NCI-H82 treated with DMSO at 0.1 percent for 48 hours (cell line): ENCODE data around the gene ARHGAP22.

Source experiments
- DNase-seq: peaks from one replicate; lab custom pipeline; 2025; ENCODE audit not compliant: unreplicated experiment; lab: John Stamatoyannopoulos, UW

ARHGAP22 gene

DNA sequence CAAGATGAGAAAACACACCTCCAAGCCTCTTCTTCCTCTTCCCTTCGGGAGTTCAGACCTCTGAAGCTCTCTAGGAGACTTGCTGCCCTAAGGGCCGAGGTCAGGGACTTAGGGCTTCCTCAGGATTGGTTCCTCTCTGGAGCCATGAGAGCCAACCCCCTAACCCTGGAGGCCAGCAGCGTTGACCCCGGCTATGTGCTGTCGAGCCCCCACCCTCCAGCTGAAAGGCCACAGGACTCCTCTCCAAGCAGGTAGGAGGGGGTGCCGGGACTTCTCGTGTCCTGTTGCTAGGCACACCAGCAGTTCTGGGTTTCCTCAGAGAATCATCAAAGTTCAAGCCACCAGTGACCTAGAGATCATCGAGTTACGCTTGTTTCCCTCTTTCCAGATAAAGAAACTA is 87.4 kb downstream of the ARHGAP22 start:
- no peak for DNase-seq

DNA sequence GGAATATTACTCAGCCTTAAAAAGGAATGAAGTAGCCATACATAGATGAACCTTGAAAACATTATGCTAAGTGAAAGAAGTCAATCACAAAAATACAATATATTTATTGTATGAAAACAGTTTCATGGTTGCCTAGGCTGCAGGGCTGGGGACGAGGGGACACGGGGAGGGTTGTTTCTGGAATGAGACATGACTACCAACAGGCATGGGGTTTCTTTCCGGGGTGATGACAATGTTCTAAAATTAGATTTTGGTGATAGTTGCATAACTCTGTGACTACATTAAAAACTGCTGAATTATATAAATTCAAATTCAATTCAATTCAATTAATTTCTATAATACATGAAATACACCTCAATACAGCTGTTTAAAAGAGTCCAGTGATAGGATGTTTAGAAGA is 88.0 kb downstream of the ARHGAP22 start:
- no peak for DNase-seq

DNA sequence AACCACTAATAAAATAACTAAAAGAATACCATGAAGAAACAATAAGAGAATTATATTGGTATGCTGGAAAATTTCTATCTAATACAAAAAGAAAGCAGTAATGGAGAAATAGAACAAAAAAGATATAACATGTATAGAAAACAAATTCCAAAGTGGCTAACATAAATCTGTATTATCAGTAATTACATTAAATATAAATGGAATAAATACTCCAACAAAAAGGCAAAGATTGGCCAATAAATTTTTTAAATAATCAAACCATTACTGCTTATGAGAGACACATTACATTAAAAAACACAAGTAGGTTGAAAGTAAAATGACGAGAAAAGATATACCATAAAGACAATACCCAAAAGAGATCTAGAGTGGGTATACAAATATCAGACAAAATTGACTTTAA is 90.0 kb downstream of the ARHGAP22 start:
- DNase-seq = no peak

DNA sequence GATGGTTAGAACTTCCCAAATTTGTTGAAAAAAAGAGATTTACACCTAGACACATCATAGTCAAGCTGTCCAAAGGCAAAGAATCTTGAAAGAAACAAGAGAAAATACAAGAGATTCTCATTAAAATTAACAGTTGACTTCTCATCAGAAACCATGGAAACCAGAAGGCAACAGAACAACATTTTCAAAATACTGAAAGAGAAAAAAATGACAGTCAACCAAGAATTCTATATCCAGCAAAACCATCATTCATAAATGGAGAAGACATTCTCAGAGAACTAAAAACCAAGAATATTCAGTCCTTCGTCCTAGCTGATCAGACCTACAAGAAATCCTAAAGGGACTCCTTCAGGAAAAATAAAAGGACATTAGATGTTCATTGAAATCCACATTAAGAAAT is 90.6 kb downstream of the ARHGAP22 start:
- DNase-seq = no peak

DNA sequence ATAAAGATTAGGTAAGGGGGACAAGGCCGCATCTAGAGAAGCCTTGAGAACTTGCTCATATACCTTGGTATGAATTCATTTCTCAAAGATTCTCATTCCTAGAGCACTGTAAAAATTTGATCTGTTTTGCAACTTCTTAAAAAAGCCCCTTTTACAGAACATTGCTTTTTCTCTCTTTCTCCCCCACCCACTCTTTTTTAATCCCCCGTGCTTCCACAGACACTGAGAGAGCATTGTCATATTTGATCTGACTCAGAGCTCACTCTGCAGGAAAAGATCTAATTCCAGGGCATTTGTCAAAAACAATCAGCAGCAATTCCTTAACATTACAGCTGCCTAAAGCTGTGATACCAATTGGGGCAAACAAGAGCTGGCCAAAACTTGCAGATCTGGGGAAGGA is 92.0 kb downstream of the ARHGAP22 start:
- no peak for DNase-seq

DNA sequence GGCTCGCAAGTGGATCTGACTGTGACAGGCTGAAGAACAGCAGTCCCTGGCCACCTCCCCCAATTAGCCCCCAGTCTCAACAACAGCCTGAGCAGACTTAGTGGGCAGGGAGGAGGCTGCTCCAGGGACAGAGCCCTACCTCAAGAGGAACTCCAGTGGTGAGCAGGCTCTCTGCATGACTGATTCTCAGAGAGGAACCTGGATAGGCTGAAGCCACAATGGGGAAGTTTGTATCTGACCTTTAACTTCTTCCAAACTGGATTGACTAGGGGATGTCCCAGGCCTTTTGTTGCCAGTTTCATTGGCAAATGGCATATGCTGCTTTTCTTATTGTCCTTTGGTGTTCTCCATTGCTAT is 93.0 kb downstream of the ARHGAP22 start:
- DNase-seq = no peak

DNA sequence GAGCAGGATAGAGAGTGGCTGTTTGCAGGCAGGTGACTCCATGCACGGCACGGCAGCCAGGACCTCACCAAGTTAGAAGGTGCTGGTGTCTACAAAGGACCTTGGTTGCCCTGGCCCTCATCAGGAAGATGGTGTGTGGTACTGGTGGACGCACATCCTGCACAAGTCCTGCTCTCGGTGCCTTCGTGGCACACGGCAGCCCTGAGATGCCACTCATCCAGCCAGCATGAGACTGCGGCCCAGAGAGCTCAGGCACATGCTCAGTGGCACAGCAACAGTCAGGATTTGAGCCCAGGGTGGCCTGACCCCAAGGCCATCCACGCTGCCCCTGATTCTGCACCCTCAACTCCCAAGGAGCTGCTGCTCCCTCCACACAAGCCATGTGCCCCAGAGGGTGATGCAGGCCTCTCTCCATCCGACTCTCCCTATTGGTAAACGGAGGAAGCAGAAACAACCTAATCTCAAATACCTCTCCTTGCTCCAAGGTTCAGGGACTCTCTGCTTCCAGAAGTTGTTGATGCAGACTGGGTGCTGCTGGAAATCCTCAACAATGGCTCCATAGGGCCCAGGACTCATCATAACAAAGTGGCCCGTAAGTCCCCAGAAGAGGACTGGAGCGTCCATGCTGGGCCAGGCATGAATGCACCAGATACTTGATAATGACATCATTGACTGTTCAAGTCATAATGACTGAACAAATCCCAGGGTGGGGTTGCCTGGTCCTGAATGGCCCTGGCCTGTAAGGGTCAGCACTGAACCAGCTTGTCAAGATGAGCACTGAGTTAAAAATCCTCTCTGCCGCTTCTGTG is 93.6 kb downstream of the ARHGAP22 start:
- DNase-seq = no peak

DNA sequence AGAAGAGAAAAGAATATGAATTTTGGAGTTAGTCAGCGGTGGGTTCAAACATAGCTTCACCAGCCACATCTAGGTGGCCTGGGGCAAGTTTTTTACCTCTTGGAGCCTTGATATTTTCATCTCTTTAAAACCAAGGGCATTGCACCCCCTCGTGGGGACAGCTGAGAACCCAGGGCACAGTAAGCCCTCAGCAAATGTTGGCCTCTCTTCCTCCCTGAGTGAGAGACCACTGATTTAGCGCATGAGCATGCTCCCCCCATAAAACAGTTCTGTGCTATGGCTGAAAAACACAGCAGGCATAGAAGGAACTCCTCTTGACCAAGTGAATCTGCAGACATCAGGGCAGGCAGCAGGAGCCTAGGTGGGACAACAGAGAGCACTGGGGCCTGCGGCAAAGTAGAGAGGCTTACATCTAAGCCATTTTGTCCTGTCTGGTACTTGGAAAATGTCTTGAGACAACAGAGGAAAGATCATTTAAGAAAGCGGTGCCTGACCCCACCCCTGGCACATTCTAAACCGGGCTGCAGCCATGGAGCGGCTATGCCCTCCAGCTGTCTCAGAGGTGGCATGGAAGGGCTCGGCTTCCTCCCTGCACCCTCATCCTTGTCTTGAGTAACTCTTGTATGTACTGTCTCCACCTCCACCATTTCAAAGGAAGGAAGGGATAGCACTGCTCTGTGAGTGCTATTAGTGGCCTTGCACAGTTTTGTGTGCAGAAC is 94.7 kb downstream of the ARHGAP22 start:
- DNase-seq = no peak

DNA sequence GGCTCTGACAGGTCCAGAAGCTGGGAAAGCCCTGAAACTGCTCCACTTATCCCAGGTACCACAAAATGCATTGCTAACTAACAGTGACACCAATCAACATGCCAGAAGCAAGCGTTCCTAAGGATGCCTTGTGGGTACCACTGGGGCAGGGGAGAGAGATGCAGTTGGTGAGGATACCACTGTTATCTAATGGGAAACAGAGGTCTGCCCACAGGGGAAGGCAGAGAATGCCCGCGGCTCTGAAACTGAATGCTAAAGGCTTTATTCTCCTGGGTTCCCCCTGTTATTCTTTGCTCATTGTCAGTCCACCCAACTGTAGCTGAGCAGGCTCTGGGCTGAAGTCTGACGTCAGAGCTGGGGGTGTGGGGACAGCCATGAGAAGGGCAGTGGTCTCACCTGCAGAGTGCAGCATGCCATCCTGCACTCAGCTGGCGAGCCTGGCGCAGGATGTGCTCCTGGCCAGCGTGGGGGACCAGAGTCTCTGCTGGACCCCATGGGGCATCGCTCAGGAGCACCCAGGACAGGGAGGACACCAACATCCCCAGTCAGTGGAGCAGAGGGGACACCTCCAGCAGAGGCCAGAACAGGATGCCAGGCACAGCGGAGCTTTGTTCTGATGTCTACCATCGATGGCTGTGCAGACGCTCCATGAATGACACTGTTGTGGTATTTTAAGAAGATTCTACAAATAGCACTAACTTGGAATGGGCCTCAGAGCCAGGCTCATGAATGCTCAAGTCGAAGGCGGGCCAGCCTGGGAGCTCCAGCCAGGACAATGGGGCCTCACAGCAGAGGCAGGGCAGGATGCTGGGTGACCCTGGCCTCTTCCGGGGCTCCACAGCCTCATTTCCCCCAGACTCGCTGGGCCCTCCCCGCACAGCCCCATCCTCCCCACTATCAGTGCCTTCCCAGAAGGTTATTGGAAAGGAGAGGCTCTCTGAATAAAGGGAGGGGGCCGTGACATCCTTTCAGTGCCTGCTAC is 95.8 kb downstream of the ARHGAP22 start:
- no peak for DNase-seq

DNA sequence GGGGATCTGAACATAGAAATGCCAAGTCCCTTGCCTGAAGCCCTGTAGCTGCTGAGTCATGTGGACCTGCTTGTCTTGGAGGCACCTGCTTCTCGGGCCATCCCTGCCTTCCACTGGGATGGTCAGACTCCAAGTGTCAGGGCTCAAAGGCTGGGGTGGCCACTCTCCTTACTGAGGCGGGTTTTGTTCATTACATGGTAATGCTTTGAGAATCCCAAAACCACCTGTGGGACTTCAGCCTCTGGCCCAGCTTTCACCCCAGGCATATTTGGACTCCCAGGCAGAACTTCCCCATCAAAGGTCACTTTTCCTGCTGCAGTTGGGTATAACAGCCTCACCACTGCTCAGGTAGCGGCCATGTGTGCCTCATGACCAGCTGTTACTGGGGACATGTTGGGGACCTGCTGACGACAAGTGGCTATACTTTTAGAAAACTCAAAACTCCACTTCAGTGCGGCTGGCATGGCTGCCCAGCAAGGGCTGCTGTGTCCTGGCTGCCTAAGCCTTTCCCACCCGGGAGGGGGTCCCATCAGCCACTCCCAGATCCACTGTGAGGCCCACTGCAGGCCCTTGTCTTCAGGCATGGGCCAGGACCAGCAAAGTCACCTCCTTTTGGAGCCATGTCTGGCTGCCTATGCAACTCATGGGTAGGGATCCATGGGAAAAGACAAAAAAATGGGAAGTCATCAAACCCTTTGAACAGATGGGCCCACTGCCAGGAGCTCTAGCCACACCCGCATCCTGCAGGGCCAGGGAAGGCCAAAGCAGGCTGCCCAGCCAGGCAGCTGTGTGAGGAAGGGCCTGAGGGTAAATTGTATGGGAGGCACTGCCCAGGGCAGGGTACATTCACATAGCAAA is 96.7 kb downstream of the ARHGAP22 start:
- DNase-seq = no peak

DNA sequence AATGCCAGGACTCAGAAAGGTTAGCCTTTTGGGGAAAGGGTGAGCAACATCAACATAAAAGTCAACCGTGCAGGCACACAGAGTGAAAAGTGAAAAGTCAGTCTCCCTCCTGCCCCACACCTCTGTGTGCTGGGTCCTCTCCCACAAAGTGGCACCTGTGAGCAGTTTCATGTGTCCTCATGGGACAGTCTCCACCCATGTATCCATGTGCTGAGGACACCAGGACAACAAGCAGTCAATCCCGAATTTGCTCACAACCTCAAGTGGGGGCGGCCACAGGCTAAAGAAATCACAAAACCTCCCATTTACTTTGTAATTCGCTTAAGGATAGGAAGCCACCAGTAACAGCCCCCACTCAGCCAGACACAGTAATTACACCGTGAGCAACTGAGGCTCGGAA is 97.4 kb downstream of the ARHGAP22 start:
- no peak for DNase-seq

DNA sequence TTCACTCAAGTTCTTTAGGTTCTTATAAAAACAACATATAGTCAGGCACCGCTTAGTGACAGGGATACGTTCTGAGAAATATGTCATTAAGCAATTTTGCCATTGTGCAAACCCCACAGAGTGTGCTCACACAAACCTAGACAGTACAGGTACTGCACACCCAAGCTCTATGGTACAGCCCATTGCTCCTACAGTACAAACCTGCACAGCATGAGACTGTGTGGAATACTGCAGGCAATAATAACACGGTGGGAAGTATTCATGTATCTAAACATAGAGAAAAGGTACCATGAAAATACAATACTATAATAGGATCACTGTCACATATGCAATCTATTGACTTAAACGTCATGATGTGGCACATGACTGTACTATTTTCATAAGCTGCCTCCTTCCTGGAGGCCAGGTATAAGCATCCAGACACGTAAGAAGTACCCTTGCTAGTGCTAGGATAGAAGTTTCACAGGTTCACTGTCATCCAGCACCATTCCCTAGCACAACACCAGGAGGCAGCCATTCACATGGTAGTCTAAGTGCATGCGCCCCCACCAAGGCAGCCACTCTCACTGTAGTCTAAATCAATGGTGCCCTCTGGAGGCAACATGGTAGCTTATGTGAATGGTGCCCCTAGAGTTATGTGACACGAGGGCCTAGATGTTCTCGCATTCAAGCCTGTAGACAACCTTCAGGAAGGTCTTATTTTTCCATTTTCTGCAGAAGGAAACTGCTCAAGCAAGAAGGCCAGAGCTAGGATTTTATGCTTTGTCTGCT is 98.5 kb downstream of the ARHGAP22 start:
- DNase-seq = no peak

DNA sequence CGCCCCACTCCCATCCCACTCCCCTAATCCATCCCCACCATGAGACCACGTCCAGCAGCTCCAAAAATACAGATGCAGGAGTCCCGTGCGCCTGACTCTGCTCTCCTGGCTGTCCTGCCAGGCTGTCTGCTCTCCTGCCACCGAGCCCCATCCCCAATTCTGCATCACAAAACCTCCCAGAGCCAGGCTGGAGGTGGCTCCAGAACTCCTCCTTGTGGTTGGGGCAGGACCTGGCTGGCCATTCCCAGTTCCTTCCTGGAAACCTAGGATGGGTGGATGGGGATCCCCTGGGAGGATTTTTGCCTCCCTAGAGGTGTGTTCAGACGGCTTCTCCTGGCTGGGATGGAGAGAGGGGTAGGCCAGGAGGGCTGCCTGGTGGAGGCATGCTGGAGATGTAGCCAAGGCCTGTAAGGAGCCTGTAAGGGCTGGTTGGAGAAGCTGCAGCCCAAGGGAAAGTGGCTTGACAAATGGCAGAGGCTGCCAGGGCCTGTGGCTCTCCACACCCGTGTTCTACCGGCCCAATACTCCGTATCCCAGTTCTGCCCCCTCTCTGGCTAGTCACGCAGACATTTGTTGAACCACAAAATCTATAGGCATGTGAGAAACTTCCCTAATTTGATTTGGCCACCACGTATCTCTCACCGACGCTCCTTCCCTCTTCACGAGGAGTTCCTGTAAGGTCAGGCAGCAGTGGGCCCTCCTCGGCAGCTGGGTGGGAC is 99.3 kb downstream of the ARHGAP22 start:
- no peak for DNase-seq

DNA sequence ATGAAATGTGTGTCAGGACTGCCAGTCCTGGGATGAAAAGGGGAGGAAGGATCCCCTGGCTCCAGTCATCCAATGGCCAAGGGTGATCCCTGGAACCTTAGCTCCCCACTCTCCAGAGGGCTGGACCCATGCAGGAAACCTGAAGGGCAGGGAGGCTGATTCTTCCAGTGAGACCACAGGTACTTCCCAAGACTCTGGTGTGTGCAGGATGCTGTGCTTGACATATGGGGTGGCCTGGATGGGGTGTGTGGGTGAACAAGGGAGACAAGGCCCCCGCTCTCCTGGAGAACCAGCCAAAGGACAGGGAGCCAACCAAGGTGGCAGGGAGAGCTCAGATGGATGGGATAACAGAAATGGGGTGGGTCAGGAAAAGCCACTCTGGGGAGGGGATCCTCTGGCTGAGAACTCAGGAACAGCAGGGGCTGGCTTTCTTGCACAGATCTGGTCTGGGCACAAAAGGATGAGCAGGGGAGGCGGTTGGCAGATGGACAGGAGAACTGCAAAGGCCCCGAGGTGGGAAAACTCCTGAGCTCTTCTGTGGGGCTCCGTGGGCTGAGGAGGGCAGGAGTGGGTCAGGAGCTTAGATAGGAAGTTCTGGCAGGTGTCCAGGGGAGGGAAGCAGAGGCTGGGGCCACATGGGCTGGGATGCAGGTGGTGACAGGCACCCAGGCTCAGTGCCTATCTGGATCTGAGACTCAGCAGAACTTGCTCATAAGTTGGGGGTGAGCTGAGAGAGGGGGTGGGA is 100.6 kb downstream of the ARHGAP22 start:
- no peak for DNase-seq

DNA sequence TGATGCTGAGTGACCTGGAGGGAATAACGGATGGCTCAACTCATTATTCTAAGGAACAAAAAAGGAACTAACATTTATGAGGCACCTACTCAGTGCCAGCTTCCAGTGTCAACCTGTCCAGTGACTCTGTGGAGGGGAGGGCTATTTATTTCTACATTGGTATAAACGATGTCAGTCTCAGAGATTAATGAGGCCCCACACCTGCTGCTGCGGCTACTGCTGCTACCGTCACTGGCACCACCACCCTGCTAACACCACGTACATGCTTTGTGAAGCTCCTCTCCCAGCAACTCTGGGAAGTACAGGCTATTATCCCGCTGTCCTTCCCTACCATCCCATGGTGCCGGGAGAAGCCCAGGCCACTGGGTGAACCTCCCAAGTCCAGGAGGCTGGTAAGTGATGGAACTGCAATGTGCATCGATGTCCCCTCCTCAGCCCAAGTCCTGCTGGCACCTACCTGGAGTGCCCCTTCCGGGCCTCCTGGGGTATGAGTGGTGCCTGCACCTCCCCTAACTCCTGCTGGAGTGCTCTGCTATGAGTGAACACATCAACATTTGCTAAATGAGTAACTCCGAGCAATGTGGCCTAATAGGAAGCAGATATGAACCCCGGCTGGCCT is 101.5 kb downstream of the ARHGAP22 start:
- DNase-seq = no peak

DNA sequence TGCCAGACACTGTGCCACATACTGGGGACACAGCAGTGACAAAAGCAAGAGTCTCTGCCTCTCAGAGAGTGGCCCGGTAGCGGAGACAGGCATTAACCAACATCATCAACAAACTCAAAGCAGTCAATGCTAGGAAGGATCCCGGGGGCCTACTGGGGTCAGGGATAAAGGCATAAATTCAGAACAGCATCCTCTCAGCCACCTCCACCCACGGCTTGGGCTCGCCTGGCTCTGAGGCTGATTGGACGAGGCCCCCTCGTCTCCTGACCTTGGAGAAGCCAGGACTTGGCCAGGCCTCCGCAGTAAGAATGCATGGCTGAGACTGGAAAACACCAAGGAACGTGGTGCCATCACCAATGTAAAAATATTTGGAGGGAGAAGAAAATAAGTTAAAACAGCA is 102.1 kb downstream of the ARHGAP22 start:
- DNase-seq = no peak

DNA sequence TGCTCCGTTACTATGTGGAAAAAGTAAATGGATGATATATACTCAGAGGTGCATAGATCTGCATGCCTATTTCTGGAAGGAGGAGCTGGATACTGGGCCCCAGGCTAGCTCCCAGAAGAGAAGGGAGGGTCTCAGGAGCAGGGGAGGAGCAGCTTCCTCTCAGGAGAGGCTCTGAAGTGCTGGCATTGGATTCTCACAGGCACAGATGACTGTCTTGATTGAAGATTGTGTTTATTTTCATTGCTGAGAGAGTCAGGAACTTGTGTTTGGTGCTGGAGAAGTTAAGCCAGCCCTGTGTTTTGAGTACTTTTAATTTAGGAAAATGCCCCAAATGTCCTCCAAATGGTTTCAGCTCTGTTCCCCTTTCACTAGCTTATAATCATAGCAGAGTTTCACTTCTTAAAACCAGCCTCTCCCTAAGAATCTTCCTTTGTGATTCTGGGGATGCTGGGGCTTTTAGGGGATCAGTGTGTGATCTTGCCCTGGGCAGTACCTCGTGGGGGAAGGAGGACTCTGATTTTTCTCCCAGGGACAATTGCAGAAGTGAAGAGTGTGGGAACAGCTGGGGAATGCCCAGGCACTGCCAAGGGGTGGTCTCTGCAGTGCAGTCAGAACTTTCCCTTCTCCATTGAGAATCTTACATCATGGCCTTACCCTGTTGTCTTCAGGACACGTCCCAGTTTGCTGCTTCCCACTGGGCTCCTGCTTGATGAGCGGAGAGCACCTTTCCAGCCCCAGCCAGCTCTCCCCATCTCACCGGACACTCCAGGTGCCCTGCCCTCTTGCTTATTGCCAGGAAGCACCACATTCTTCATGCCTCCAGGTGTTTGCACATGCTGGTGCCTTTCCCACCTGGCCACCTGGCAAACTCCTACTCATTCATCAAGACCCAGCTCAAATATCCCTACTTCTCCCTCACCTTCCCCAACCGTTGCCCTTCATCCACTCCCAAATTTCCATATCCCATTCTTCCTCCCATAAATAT is 102.8 kb downstream of the ARHGAP22 start:
- DNase-seq = no peak
